Natural killer cell treated with Interleukin-12 subunit alpha and Interleukin-12 subunit beta and Interleukin-15 and Interleukin-18, amount 100 ng/mL, for 72 hours (primary cell): ENCODE data around the gene CDCA5. TPM values are rescaled to one million over a fixed set of nuclear protein-coding genes. Genes with fewer than 3 reads are reported as not detected.
"Not testable (repeated sequence)": the region's sequence is repeated elsewhere in the genome, so short reads cannot be mapped to it uniquely, and the experiment has no call there.

Source experiments
- ATAC-seq, 2 donors: fragments of 150-1000 bp; cut with Tn5 transposase in 1 of 2; sonication (Bioruptor Pico), chemical (Tn5 transposase) in 1 of 2; 2 replicates each; pipeline ENCODE4 v1.10.0; 2021
- DNase-seq: peaks from one replicate; pipeline ENCODE4 v3.0.0; 2022; ENCODE audit warnings: low spot score
- H3K27ac Mint-ChIP-seq, 2 donors: 1 replicate in 1 of 2; 2 replicates in 1 of 2; pipeline ENCODE4 v1.8.0; 2022; ENCODE audit warnings: mixed read lengths in 2 of 2, mild to moderate bottlenecking in 1 of 2, moderate library complexity in 1 of 2
- H3K27me3 Mint-ChIP-seq, 2 donors: 1 replicate in 1 of 2; 2 replicates in 1 of 2; pipeline ENCODE4 v1.8.0; 2022; ENCODE audit warnings: mixed read lengths in 2 of 2
- H3K36me3 Mint-ChIP-seq: one replicate; pipeline ENCODE4 v1.8.0; 2022; ENCODE audit warnings: mixed read lengths
- H3K4me1 Mint-ChIP-seq, 2 donors: 1 replicate in 1 of 2; 2 replicates in 1 of 2; pipeline ENCODE4 v1.8.0; 2022; ENCODE audit warnings: low read depth in 2 of 2, mixed read lengths in 2 of 2, mild to moderate bottlenecking in 1 of 2
- H3K4me3 Mint-ChIP-seq: one replicate; pipeline ENCODE4 v1.8.0; 2022; ENCODE audit warnings: mixed read lengths
- H3K9me3 Mint-ChIP-seq: 2 replicates; pipeline ENCODE4 v1.8.0; 2022; ENCODE audit warnings: mixed read lengths
- total RNA-seq, 2 donors: library from RNA; stranded (reverse); gene quantifications; one replicate each; pipeline ENCODE4 v1.2.3, GENCODE V29; 2022

CDCA5 gene
- total RNA-seq, 2 donors from 2014 or later: 59.2 to 140 TPM

- H3K36me3 Mint-ChIP-seq: peaks cover 10% of the 10 kb centered on the region
- H3K4me1 Mint-ChIP-seq: peaks cover 25% of the 10 kb centered on the region in 2 donors
Observed at GRCh38 chr11:65125197-65126056, 41.6 kb upstream of the CDCA5 start.

DNA sequence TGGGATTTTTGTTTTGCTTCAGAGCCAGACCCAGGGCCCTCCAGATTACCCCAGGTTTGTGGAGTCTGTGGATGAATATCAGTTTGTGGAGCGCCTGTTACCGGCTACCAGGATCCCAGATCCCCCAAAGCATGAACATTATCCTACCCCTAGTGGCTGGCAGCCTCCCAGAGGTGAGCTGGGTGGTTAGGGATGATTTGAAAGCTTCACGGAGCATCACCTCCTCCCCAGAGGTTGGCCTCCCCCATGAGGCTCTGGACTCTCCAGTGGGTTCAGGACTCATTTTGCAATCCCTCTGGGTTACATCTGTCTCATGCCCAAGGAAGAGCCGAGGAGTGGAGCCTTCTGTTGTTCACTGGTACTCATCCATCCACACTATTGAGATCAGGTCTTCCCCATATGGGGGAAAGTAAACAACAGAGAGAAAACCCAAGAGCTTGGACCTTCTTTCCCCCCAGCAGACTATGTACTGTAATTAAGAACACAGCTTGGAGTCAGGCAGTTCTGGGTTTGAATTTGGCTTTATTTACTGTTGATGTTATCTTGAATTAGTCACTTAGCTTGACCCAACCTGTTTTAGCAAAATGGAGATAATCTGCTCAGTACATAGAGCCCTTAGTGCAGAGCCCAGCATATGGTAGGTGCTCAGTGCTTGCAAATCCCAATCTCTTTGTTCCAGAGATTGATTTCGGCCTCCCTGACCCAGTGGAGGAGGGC, 40.8 kb upstream of the CDCA5 start:
- H3K9me3 Mint-ChIP-seq: no peaks in the 10 kb centered on the region

More at GRCh38 chr11:65125197-65126056, 41.6 kb upstream of the CDCA5 start:
- DNase-seq (no peak), ATAC-seq (no peak)
- Mint-ChIP-seq H3K4me3 (no peak overlapping the region), H3K27ac (no peak overlapping the region), H3K9me3 (no peaks in the 10 kb centered on the region), H3K27me3 (no peaks in the 10 kb centered on the region)

DNA sequence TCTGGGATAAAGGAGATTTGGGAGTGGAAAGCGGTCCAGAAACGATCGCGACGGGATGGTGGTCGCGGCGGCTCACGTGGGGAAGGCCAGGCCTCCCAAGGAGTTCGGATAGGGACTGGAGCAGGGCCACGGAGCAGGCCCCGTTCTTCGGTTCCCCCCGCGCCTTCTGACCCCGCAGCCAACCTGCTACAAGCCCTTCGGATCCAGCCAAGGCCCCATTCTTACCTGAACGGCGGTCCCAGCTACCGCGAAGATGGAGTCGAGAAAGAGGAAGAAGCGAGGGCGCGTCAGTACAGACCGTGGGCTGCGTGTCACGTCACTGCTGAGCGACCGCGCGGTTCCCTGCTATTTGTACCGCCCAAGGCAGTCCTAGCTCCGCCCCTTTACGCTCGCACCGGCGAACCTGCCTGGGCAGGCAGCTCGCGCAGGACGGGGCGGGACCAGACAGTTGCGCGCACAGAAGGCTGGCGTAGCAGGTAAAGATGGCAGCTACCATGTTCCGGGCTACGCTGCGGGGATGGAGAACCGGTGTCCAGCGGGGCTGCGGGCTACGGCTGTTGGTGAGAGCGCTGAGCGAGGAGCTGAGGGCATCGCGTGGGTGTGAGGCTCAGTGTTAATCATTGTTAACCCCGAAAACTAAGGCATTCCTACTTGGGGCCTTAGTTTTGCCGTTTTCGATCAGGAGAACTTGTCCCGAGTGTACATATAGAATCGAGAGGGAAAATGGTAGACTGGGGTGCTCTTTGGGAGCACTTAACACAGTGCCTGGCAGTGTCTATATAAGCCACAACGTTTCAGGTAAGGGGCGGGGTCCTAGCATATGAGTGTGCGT, 38.2 kb upstream of the CDCA5 start, which contains the start of the genes FAU and MRPL49:
TSS of gene FAU (minus strand) at position 270 of the 832 bp plus-strand sequence. CDS start 321 bp downstream, outside the sequence.
TSS of gene MRPL49 (plus strand) at position 457 of the 832 bp plus-strand sequence. CDS start at position 483, 26 bp downstream.
- peaks cover 36 to 44% of the 10 kb centered on the region in 2 donors for H3K4me1 Mint-ChIP-seq
- H3K36me3 Mint-ChIP-seq: peaks cover 17% of the 10 kb centered on the region
- peak within 1 kb of the TSS; percentile 100 for H3K4me3 Mint-ChIP-seq
- H3K27me3 Mint-ChIP-seq: no peaks in the 10 kb centered on the region
- DNase-seq (peak; percentile 99), ATAC-seq (peak; percentile 91 to 94)
- H3K27ac Mint-ChIP-seq: peak within 1 kb of the TSS; percentile 95 to 100
- no peaks in the 10 kb centered on the region for H3K9me3 Mint-ChIP-seq

More for the DNA sequence above, 40.8 kb upstream of the CDCA5 start:
- Mint-ChIP-seq H3K4me3 (peak overlapping the region; percentile 51), H3K27ac (peak overlapping the region; percentile 44 to 52), H3K36me3 (peaks cover 10% of the 10 kb centered on the region), H3K27me3 (no peaks in the 10 kb centered on the region), H3K4me1 (peaks cover 30 to 32% of the 10 kb centered on the region in 2 donors)
- DNase-seq (no peak), ATAC-seq (no peak)

DNA sequence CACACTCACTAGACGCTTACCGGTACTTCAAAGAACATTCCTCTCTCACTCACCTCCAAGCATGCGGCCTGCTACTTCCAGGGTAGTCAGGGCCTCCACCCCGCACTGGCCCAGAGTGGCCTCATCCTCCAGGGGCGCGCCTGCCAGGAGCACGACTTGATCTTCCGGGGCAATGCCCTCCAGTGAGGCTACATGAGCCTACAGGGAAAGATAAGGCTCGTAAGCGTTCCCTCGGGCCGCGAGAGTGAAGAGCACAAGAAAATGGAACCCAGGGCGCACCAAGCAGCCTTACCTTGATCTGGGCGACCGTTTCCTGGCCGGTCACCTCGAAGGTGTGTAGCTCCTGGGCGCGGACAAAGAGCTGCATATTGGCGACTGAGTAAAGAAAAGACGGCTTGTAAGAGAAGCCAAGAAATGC, 37.6 kb upstream of the CDCA5 start:
- Mint-ChIP-seq H3K27me3 (no peaks in the 10 kb centered on the region), H3K27ac (peak overlapping the region; percentile 95 to 100), H3K36me3 (peaks cover 17% of the 10 kb centered on the region), H3K4me3 (peak overlapping the region; percentile 100), H3K4me1 (peaks cover 34 to 44% of the 10 kb centered on the region in 2 donors), H3K9me3 (no peaks in the 10 kb centered on the region)
- ATAC-seq (no peak), DNase-seq (no peak)

GRCh38 chr11:65120831-65121230, 37.0 kb upstream of the CDCA5 start:
- peak overlapping the region; percentile 100 for H3K4me3 Mint-ChIP-seq
- no peaks in the 10 kb centered on the region for H3K9me3 Mint-ChIP-seq
- no peaks in the 10 kb centered on the region for H3K27me3 Mint-ChIP-seq
- ATAC-seq (no peak), DNase-seq (no peak)
- peaks cover 17% of the 10 kb centered on the region for H3K36me3 Mint-ChIP-seq
- peak overlapping the region; percentile 95 to 100 for H3K27ac Mint-ChIP-seq
- H3K4me1 Mint-ChIP-seq: peaks cover 32 to 44% of the 10 kb centered on the region in 2 donors

- Mint-ChIP-seq H3K4me3 (peak overlapping the region; percentile 100), H3K9me3 (no peaks in the 10 kb centered on the region)
- DNase-seq: no peak
Observed at GRCh38 chr11:65119670-65119995, 35.8 kb upstream of the CDCA5 start.

GRCh38 chr11:65118891-65119669, 35.2 kb upstream of the CDCA5 start:
- not testable (repeated sequence) for ATAC-seq, H3K9me3 Mint-ChIP-seq, H3K27me3 Mint-ChIP-seq, DNase-seq
- H3K36me3 Mint-ChIP-seq: peaks cover 17% of the 10 kb centered on the region
- H3K27ac Mint-ChIP-seq: peak overlapping the region; percentile 95 to 100
- peaks cover 29 to 39% of the 10 kb centered on the region in 2 donors for H3K4me1 Mint-ChIP-seq
- peak overlapping the region; percentile 100 for H3K4me3 Mint-ChIP-seq

More at GRCh38 chr11:65119670-65119995, 35.8 kb upstream of the CDCA5 start:
- Mint-ChIP-seq H3K27me3 (no peaks in the 10 kb centered on the region), H3K27ac (peak overlapping the region; percentile 95 to 100), H3K4me1 (peaks cover 32 to 44% of the 10 kb centered on the region in 2 donors), H3K36me3 (peaks cover 17% of the 10 kb centered on the region)
- no peak for ATAC-seq

GRCh38 chr11:65118097-65118837, 34.4 kb upstream of the CDCA5 start:
- DNase-seq (no peak), ATAC-seq (no peak)
- peak overlapping the region; percentile 88 to 95 for H3K27ac Mint-ChIP-seq
- peaks cover 31 to 41% of the 10 kb centered on the region in 2 donors for H3K4me1 Mint-ChIP-seq
- peak overlapping the region; percentile 86 for H3K4me3 Mint-ChIP-seq
- no peaks in the 10 kb centered on the region for H3K27me3 Mint-ChIP-seq
- no peaks in the 10 kb centered on the region for H3K9me3 Mint-ChIP-seq
- peaks cover 17% of the 10 kb centered on the region for H3K36me3 Mint-ChIP-seq

- Mint-ChIP-seq H3K27me3 (no peaks in the 10 kb centered on the region), H3K36me3 (peaks cover 17% of the 10 kb centered on the region), H3K4me3 (peak within 1 kb of the TSS; percentile 86), H3K9me3 (no peaks in the 10 kb centered on the region), H3K4me1 (peaks cover 33 to 43% of the 10 kb centered on the region in 2 donors), H3K27ac (peak within 1 kb of the TSS; percentile 88 to 95)
- ATAC-seq (peak; percentile 82 to 88), DNase-seq (peak; percentile 100)
Observed at GRCh38 chr11:65117206-65118096, 33.6 kb upstream of the CDCA5 start, which contains the start of gene ZNHIT2. Gene ZNHIT2, minus strand, starts transcription at chr11:65117701. Its CDS starts 48 bp downstream, at chr11:65117653.

- Mint-ChIP-seq H3K27me3 (no peaks in the 10 kb centered on the region), H3K36me3 (peaks cover 14% of the 10 kb centered on the region), H3K27ac (peak overlapping the region; percentile 71 to 95), H3K9me3 (no peaks in the 10 kb centered on the region), H3K4me1 (peaks cover 32 to 42% of the 10 kb centered on the region in 2 donors), H3K4me3 (peak overlapping the region; percentile 86)
- DNase-seq (no peak), ATAC-seq (peak; percentile 11 to 42)
Observed at GRCh38 chr11:65116370-65117205, 32.7 kb upstream of the CDCA5 start.
